Activated CD4-positive, alpha-beta T cell treated with anti-CD3 and anti-CD28 coated beads, Interleukin-2, amount 50 U/mL, for 16 hours (primary cell): ENCODE data around the gene SLC39A2.

ENCODE experiments used
- DNase-seq: peaks from one replicate; pipeline ENCODE4 v3.0.0-alpha.2; 2020

SLC39A2 gene

DNA sequence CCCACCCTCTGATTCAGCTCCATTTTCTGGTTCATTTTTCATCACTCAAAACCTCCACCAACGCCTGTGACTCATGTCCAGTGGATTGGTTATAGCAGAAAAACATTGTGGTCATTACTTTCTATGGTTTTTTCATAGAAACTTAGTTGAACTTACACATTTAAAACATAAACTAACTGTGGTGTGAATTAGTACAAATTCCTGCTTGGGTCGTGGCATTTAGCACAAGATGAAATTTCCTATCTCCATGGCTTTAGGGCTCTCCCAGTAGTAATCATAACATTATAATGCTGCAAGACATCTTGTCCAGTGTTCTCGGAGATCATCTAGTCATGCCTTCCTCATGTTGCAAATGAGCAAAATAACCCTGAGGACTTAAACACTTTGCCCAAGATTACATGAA is 50.2 kb downstream of the SLC39A2 start:
- DNase-seq: no peak

DNA sequence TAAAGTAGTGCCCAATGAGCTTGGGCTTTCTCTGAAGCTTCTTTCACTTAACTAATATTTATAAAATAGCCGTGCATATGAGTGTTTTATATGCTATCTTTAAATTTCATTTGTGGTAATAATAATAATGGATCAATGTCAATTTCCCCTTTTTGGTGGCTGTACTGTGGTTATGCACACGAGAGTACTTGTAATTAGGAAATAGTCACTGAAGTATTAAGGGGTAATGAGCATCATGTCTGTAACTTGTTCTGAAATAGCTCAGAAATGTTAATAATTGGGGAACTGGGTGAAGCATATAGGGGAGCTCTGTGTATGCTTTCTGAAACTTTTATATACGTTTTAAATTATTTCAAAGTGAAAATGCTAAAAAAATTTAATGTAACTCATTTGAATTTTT is 51.5 kb downstream of the SLC39A2 start:
- DNase-seq: no peak
